GM12801 (cell line): Measurements from ENCODE around the gene HP.

Experiments
- CTCF ChIP-seq: IDR thresholded peaks from one replicate; pipeline ENCODE4 v1.5.1; 2011; ENCODE audit warnings: control low read depth; ENCODE audit not compliant: insufficient read length; ENCODE audit errors: extremely low read depth

HP gene

GRCh38 chr16:72044296-72044695 lies 10.0 kb upstream of the HP start:
- TF ChIP-seq CTCF = no peak

GRCh38 chr16:72044825-72045359 lies 9.4 kb upstream of the HP start:
- TF ChIP-seq CTCF = no peak

GRCh38 chr16:72049110-72049509 lies 5.2 kb upstream of the HP start:
- no peak for TF ChIP-seq CTCF

GRCh38 chr16:72050769-72051464 lies 3.4 kb upstream of the HP start:
- TF ChIP-seq CTCF = no peak

GRCh38 chr16:72051818-72052217 lies 2.5 kb upstream of the HP start:
- no peak for TF ChIP-seq CTCF

GRCh38 chr16:72055911-72056310 lies 1.6 kb downstream of the HP start:
- TF ChIP-seq CTCF = no peak

GRCh38 chr16:72060405-72060804 lies 6.1 kb downstream of the HP start:
- no peak for TF ChIP-seq CTCF
